HepG2 (cell line): ENCODE measurements around the gene WDR31. TPM values are rescaled to one million over a fixed set of nuclear protein-coding genes. Genes with fewer than 3 reads are reported as not detected.

Experiments used
- ARHGAP35 ChIP-seq: sonication (generic); formaldehyde crosslinking; IDR thresholded peaks from 2 replicates; pipeline ENCODE4 v1.9.0; 2022; ENCODE audit warnings: mild to moderate bottlenecking, inconsistent platforms, moderate library complexity, missing genetic modification reagents, borderline replicate concordance
- ARNT2 ChIP-seq: sonication (generic); formaldehyde crosslinking; IDR thresholded peaks from 2 replicates; pipeline ENCODE4 v1.8.0; 2022; ENCODE audit warnings: mild to moderate bottlenecking, low read depth, missing genetic modification reagents, moderate library complexity
- BCL3 ChIP-seq: sonication (generic); formaldehyde crosslinking; IDR thresholded peaks from 2 replicates; pipeline ENCODE4 v1.5.1; 2020; ENCODE audit warnings: mild to moderate bottlenecking, missing genetic modification reagents, moderate library complexity
- BHLHE40 ChIP-seq: IDR thresholded peaks from 2 replicates; pipeline ENCODE4 v1.6.1; 2011; ENCODE audit warnings: low read length, improper control_type of control experiment
- FOXA3 ChIP-seq: IDR thresholded peaks from 2 replicates; pipeline ENCODE4 v1.6.1; 2016; ENCODE audit warnings: missing genetic modification reagents, missing compliant biosample characterization
- FOXO1 ChIP-seq: sonication (generic); formaldehyde crosslinking; IDR thresholded peaks from 2 replicates; pipeline ENCODE4 v1.4.0; 2020; ENCODE audit warnings: missing genetic modification reagents
- HOXA9 ChIP-seq: sonication (generic); formaldehyde crosslinking; IDR thresholded peaks from 2 replicates; pipeline ENCODE4 v1.8.1; 2022; ENCODE audit warnings: missing genetic modification reagents, mild to moderate bottlenecking, moderate library complexity, borderline replicate concordance
- IRX3 ChIP-seq: sonication (generic); formaldehyde crosslinking; IDR thresholded peaks from 2 replicates; pipeline ENCODE4 v1.8.1; 2023; ENCODE audit warnings: mild to moderate bottlenecking, low read depth, missing genetic modification reagents, borderline replicate concordance
- KDM2A ChIP-seq: sonication (generic); formaldehyde crosslinking; IDR thresholded peaks from 2 replicates; pipeline ENCODE4 v1.4.0; 2020; ENCODE audit warnings: low read depth, missing genetic modification reagents, borderline replicate concordance
- KLF12 ChIP-seq: sonication (generic); formaldehyde crosslinking; IDR thresholded peaks from 2 replicates; pipeline ENCODE4 v1.4.0; 2020; ENCODE audit warnings: missing genetic modification reagents, borderline replicate concordance
- NFIB ChIP-seq: sonication (generic); formaldehyde crosslinking; IDR thresholded peaks from 2 replicates; pipeline ENCODE4 v1.9.0; 2021; ENCODE audit warnings: missing genetic modification reagents, mild to moderate bottlenecking, borderline replicate concordance
- NONO ChIP-seq, 2 experiments: fragments of 450-650 bp in 1 of 2; sonication (generic) in 1 of 2; formaldehyde crosslinking in 1 of 2; IDR thresholded peaks in 1 of 2; conservative IDR thresholded peaks in 1 of 2; 2 replicates each; pipeline versions ENCODE4 v1.6.1 to v1.8.0; 2017 to 2022; ENCODE audit warnings: mild to moderate bottlenecking in 1 of 2, missing genetic modification reagents in 1 of 2, moderate library complexity in 1 of 2
- POLR2AphosphoS5 ChIP-seq: IDR thresholded peaks from 2 replicates; pipeline ENCODE4 v1.6.1; 2012; ENCODE audit warnings: low read depth, low read length
- SAFB2 ChIP-seq: sonication (generic); formaldehyde crosslinking; IDR thresholded peaks from 2 replicates; pipeline ENCODE4 v1.5.1; 2020; ENCODE audit warnings: missing genetic modification reagents, low read depth, mild to moderate bottlenecking, borderline replicate concordance
- SAP130 ChIP-seq: IDR thresholded peaks from 2 replicates; pipeline ENCODE4 v1.6.1; 2016; ENCODE audit warnings: low read depth
- TAF1 ChIP-seq: sonication (generic); formaldehyde crosslinking; IDR thresholded peaks from 2 replicates; pipeline ENCODE4 v1.4.0; 2020; ENCODE audit warnings: missing genetic modification reagents
- TBX2 ChIP-seq: sonication (generic); formaldehyde crosslinking; IDR thresholded peaks from 2 replicates; pipeline ENCODE4 v1.5.0; 2020; ENCODE audit warnings: missing genetic modification reagents, mild to moderate bottlenecking, borderline replicate concordance
- YEATS2 ChIP-seq: sonication (generic); formaldehyde crosslinking; IDR thresholded peaks from 2 replicates; pipeline ENCODE4 v1.4.0; 2020; ENCODE audit warnings: missing genetic modification reagents, borderline replicate concordance
- ZBTB1 ChIP-seq: sonication (generic); formaldehyde crosslinking; IDR thresholded peaks from 2 replicates; pipeline ENCODE4 v1.4.0; 2020; ENCODE audit warnings: missing genetic modification reagents, borderline replicate concordance
- ZBTB3 ChIP-seq: sonication (generic); formaldehyde crosslinking; IDR thresholded peaks from 2 replicates; pipeline ENCODE4 v1.4.0; 2020; ENCODE audit warnings: low read depth, mild to moderate bottlenecking, moderate library complexity, missing genetic modification reagents, borderline replicate concordance
- ZEB1 ChIP-seq: IDR thresholded peaks from 2 replicates; pipeline ENCODE4 v1.6.1; 2012; ENCODE audit warnings: mild to moderate bottlenecking, low read depth, inconsistent platforms; ENCODE audit not compliant: insufficient replicate concordance
- ZKSCAN1 ChIP-seq: fragments of 150-350 bp; IDR thresholded peaks from 2 replicates; pipeline ENCODE4 v1.6.1; 2014; ENCODE audit warnings: low read length
- ZNF569 ChIP-seq: sonication (generic); formaldehyde crosslinking; IDR thresholded peaks from 2 replicates; pipeline ENCODE4 v1.5.0; 2020; ENCODE audit warnings: mild to moderate bottlenecking, missing genetic modification reagents, moderate library complexity, borderline replicate concordance
- ZSCAN29 ChIP-seq: sonication (generic); formaldehyde crosslinking; conservative IDR thresholded peaks from 2 replicates; pipeline ENCODE4 v1.4.0; 2020; ENCODE audit warnings: mild to moderate bottlenecking, missing genetic modification reagents
- polyA plus RNA-seq, 8 experiments: library from polyadenylated mRNA; depleted of rRNA in 3 of 8; stranded (reverse) in 7 of 8; unstranded in 1 of 8; fragments of >200 nt; fragmentation: Illumina TruSeq in 4 of 8; extraction: Trizol in 4 of 8; gene quantifications; 2 replicates each; pipeline versions ENCODE4 v1.2.1 to v1.2.3, GENCODE V29; 2011 to 2016; ENCODE audit warnings: low read depth in 4 of 8, missing spikeins in 1 of 8, mixed read lengths in 1 of 8; ENCODE audit not compliant: insufficient read depth in 1 of 8
- total RNA-seq, 5 experiments: library from RNA; depleted of rRNA; stranded (reverse); fragments of >200 nt; fragmentation: Illumina TruSeq; extraction: Trizol; gene quantifications; 2 replicates each; pipeline ENCODE4 v1.2.3, GENCODE V29; 2016; ENCODE audit warnings: low read depth in 1 of 5
- TF ChIP-seq, protein P1 (sequence below): sonication (generic); formaldehyde crosslinking; IDR thresholded peaks from 2 replicates; pipeline ENCODE4 v1.4.0; 2020; ENCODE audit warnings: mild to moderate bottlenecking, missing genetic modification reagents
- TF ChIP-seq, protein P2 (sequence below): sonication (generic); formaldehyde crosslinking; IDR thresholded peaks from 2 replicates; pipeline ENCODE4 v1.4.0; 2020; ENCODE audit warnings: missing genetic modification reagents

WDR31 gene
- total and polyA plus RNA-seq, 2 of the 13 experiments (the other 11 are each of a cell fraction or from before 2014, with no cell fraction given): 0.33 to 1.7 TPM

DNA sequence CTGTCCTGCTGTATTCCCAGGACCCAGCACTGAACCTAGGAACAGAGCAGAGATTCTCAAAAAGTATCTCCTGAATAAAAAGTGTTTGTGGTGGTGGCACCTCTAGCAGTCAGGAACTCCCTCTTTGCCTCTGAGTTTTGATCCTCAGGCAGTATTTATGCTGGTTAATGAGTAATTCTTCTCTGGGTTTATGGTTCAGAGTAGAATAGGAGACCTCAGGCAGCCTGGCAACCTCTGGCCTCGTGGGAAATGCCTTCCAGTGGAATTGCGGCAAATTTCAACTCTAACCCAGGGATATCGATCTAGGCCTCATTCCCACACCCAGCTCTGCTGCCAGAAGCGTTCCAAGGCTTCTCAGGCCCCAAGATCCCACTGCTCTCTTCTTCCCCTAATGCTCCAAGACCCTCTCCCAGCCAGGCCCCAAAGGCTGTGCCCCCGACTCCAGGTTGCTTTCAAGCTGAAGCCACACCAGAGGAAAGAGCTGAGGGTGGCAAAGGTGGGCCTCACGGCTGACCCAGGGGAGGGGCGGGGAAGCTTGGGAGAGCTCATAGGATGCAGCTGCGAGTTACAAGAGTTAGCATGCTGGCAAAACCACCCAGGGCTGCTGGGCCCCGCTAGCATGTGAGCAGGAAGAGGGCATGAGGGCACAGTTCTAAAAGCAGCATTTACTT, 47.6 kb upstream of the WDR31 start (continued):
- TF ChIP-seq ZBTB3 (0 out of 2 replicates have a peak, but pooled peaks have one; percentile 46), BHLHE40 (no peak), SAFB2 (CRISPR knock-in tag) (no peak), ZBTB1 (CRISPR knock-in tag) (no peak), ARHGAP35 (no peak), BCL3 (peak; percentile 60; the same call in 1 of the 2 replicates), ZEB1 (peak; percentile 20), YEATS2 (peak; percentile 48; the same call in 1 of the 2 replicates), HOXA9 (CRISPR knock-in tag) (no peak), KDM2A (CRISPR knock-in tag) (peak; percentile 45; the same call in 1 of the 2 replicates), SAP130 (CRISPR knock-in tag) (peak; percentile 83), ARNT2 (CRISPR knock-in tag) (no peak), FOXA3 (peak; percentile 58), ZSCAN29 (CRISPR knock-in tag) (0 out of 2 replicates have a peak, but pooled peaks have one; percentile 21), FOXO1 (CRISPR knock-in tag) (no peak), NONO (IDR thresholded peaks at IDR 0.05) (no peak), NONO (CRISPR knock-in tag; conservative IDR thresholded peaks at IDR 0.05) (peak; percentile 57; the same call in 1 of the 2 replicates), TBX2 (peak; percentile 76; the same call in 1 of the 2 replicates), ZKSCAN1 (peak; percentile 40; the same call in 1 of the 2 replicates), TAF1 (CRISPR knock-in tag) (peak; percentile 73), ZNF569 (CRISPR knock-in tag) (no peak), POLR2AphosphoS5 (peak; percentile 54; the same call in 1 of the 2 replicates), KLF12 (CRISPR knock-in tag) (peak; percentile 76; the same call in 1 of the 2 replicates), NFIB (no peak), IRX3 (CRISPR knock-in tag) (peak; percentile 45; the same call in 1 of the 2 replicates)
- TF ChIP-seq, protein P1, sequence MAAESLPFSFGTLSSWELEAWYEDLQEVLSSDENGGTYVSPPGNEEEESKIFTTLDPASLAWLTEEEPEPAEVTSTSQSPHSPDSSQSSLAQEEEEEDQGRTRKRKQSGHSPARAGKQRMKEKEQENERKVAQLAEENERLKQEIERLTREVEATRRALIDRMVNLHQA (CRISPR knock-in tag): no peak
- TF ChIP-seq, protein P2, sequence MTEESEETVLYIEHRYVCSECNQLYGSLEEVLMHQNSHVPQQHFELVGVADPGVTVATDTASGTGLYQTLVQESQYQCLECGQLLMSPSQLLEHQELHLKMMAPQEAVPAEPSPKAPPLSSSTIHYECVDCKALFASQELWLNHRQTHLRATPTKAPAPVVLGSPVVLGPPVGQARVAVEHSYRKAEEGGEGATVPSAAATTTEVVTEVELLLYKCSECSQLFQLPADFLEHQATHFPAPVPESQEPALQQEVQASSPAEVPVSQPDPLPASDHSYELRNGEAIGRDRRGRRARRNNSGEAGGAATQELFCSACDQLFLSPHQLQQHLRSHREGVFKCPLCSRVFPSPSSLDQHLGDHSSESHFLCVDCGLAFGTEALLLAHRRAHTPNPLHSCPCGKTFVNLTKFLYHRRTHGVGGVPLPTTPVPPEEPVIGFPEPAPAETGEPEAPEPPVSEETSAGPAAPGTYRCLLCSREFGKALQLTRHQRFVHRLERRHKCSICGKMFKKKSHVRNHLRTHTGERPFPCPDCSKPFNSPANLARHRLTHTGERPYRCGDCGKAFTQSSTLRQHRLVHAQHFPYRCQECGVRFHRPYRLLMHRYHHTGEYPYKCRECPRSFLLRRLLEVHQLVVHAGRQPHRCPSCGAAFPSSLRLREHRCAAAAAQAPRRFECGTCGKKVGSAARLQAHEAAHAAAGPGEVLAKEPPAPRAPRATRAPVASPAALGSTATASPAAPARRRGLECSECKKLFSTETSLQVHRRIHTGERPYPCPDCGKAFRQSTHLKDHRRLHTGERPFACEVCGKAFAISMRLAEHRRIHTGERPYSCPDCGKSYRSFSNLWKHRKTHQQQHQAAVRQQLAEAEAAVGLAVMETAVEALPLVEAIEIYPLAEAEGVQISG: peak; percentile 75; the same call in 1 of the 2 replicates
